OCI-LY7 (cell line): ENCODE measurements around the gene CST4. TPM values are rescaled to one million over a fixed set of nuclear protein-coding genes. Genes with fewer than 3 reads are reported as not detected.

Experiments used
- BruUV-seq: library from RNA; stranded (reverse); fragments of 400-500 nt; replicated peaks from 2 replicates; lab custom pipeline; 2021; lab: Mats Ljungman, UMichigan
- CTCF ChIA-PET: fragments of 300-600 bp; sonication (Branson Sonifier 250); formaldehyde crosslinking; loops from one replicate; lab custom pipeline; 2022; ENCODE audit warnings: antibody characterized with exemption; ENCODE audit not compliant: unreplicated experiment; lab: Charles Lee
- POLR2A ChIA-PET: fragments of 300-600 bp; sonication (Branson Sonifier 250); formaldehyde crosslinking; loops from one replicate; lab custom pipeline; 2022; ENCODE audit warnings: antibody characterized with exemption; lab: Charles Lee
- DNase-seq: peaks from one replicate; pipeline ENCODE4 v3.0.0-alpha.2; 2015; ENCODE audit warnings: low spot score
- H2AFZ ChIP-seq: fragments of 200-600 bp; sonication (generic), shearing (Covaris generic); 2 replicates; pipeline ENCODE4 v1.6.1; 2014; ENCODE audit warnings: mild to moderate bottlenecking, antibody characterized with exemption, low read length, moderate library complexity
- H3K27ac ChIP-seq: fragments of 200-600 bp; sonication (generic); 2 replicates; pipeline ENCODE4 v1.5.1; 2014; ENCODE audit warnings: mixed run types, low read depth, mild to moderate bottlenecking, moderate library complexity, low read length, inconsistent platforms; ENCODE audit not compliant: poor library complexity, severe bottlenecking
- H3K36me3 ChIP-seq: fragments of 200-600 bp; sonication (generic); 2 replicates; pipeline ENCODE4 v1.6.1; 2014; ENCODE audit warnings: mild to moderate bottlenecking, antibody characterized with exemption, low read length, moderate library complexity, mixed read lengths; ENCODE audit not compliant: insufficient read depth
- H3K4me1 ChIP-seq: fragments of 200-600 bp; sonication (generic); 2 replicates; pipeline ENCODE4 v1.5.1; 2014; ENCODE audit warnings: mild to moderate bottlenecking, low read length; ENCODE audit not compliant: insufficient read depth, poor library complexity, severe bottlenecking
- H3K4me2 ChIP-seq: fragments of 200-600 bp; sonication (generic); 2 replicates; pipeline ENCODE4 v1.6.1; 2014; ENCODE audit warnings: mild to moderate bottlenecking, low read length
- H3K4me3 ChIP-seq: fragments of 200-600 bp; sonication (generic); 2 replicates; pipeline ENCODE4 v1.5.1; 2014; ENCODE audit warnings: mild to moderate bottlenecking, low read depth, low read length; ENCODE audit not compliant: poor library complexity, severe bottlenecking
- H3K79me2 ChIP-seq: fragments of 200-600 bp; sonication (generic); 2 replicates; pipeline ENCODE4 v1.6.1; 2016; ENCODE audit warnings: low read depth, mild to moderate bottlenecking, low read length, moderate library complexity, mixed read lengths; ENCODE audit not compliant: insufficient read depth
- H3K9me2 ChIP-seq: fragments of 200-600 bp; sonication (generic); 2 replicates; pipeline ENCODE4 v1.6.1; 2016; ENCODE audit warnings: mild to moderate bottlenecking, low read length, mixed read lengths; ENCODE audit not compliant: insufficient read depth
- H3K9me3 ChIP-seq: fragments of 200-600 bp; sonication (generic); 2 replicates; pipeline ENCODE4 v1.6.1; 2014; ENCODE audit warnings: mild to moderate bottlenecking, mixed run types, low read length, mixed read lengths
- H4K20me1 ChIP-seq: fragments of 200-600 bp; sonication (generic); 2 replicates; pipeline ENCODE4 v1.6.1; 2014; ENCODE audit warnings: mild to moderate bottlenecking, antibody characterized with exemption, low read length, moderate library complexity, mixed read lengths; ENCODE audit not compliant: insufficient read depth
- CTCF ChIP-seq: fragments of 200-600 bp; sonication (generic); conservative IDR thresholded peaks from 2 replicates; pipeline ENCODE4 v1.5.1; 2014; ENCODE audit warnings: mild to moderate bottlenecking, antibody characterized with exemption, low read length, moderate library complexity, mixed read lengths
- EZH2phosphoT487 ChIP-seq: fragments of 200-600 bp; sonication (generic); IDR thresholded peaks from 2 replicates; pipeline ENCODE4 v1.6.1; 2018; ENCODE audit warnings: low read depth, borderline replicate concordance, mild to moderate bottlenecking, mixed run types, antibody characterized with exemption, low read length, moderate library complexity, mixed read lengths
- intact Hi-C: fragments of 100-400 bp; cut with micrococcal nuclease; formaldehyde crosslinking; loops from one replicate; pipeline ENCODE4 v1.10.0; 2022; ENCODE audit not compliant: unreplicated experiment
- total RNA-seq, 2 experiments: library from RNA; depleted of rRNA in 1 of 2; stranded (reverse); fragments of >200 nt in 1 of 2; shearing (Covaris generic) in 1 of 2; gene quantifications; 2 replicates each; pipeline ENCODE4 v1.2.3, GENCODE V29; 2014 to 2022

The CST4 gene
- total RNA-seq, 2 experiments from 2014 or later, result not detected

DNA sequence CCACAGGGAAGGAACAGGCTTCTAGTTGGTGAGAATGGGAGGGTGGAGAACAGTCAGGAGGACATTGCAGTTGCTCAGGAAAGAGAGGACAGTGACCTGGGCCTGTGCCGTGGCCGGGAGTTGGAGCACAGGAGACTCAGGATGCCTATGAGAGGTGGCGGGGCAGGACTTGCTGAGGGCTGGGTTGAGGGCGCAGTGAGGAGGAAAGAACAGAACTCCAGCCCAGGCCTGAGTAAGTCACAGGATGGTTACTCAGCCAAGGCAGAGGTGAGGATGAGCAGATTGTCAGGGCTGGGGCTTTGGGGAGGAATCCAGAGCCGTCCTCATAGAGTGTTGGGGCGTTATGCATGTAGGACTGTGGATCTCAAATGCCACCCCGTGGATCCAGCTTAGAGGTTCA lies 21.2 kb downstream of the CST4 start:
- Histone ChIP-seq H3K4me1 (no peaks in the 10 kb centered on the region), H3K36me3 (no peaks in the 10 kb centered on the region), H3K9me2 (no peaks in the 10 kb centered on the region), H3K27ac (no peak overlapping the region), H3K4me2 (no peak overlapping the region), H3K79me2 (no peaks in the 10 kb centered on the region), H3K4me3 (no peak overlapping the region), H4K20me1 (no peaks in the 10 kb centered on the region), H2AFZ (no peak overlapping the region), H3K9me3 (no peaks in the 10 kb centered on the region)
- DNase-seq, result no peak
- ChIA-PET POLR2A (no interaction called here), CTCF (interaction anchor here (0.6 kb wide), 1 partner anchor 1741 kb away, joined by 3 read pairs; no protein-coding TSS in a partner anchor)
- no TSS peak for BruUV-seq
- intact Hi-C loops, result no loop called here
- TF ChIP-seq CTCF (no peak), EZH2phosphoT487 (no peak)

- no peaks in the 10 kb centered on the region for H4K20me1 ChIP-seq
- BruUV-seq, result no TSS peak
- TF ChIP-seq CTCF (no peak), EZH2phosphoT487 (no peak)
- POLR2A ChIA-PET, result no interaction called here
- H3K79me2 ChIP-seq, result no peaks in the 10 kb centered on the region
- H3K36me3 ChIP-seq, result no peaks in the 10 kb centered on the region
- H3K9me3 ChIP-seq, result no peaks in the 10 kb centered on the region
- H3K9me2 ChIP-seq, result no peaks in the 10 kb centered on the region
- H2AFZ ChIP-seq, result no peak overlapping the region
- H3K4me2 ChIP-seq, result no peak overlapping the region
- no peaks in the 10 kb centered on the region for H3K4me1 ChIP-seq
- no peak for DNase-seq
- intact Hi-C loops, result no loop called here
- CTCF ChIA-PET, result no interaction called here
- H3K4me3 ChIP-seq, result no peak overlapping the region
- H3K27ac ChIP-seq, result no peak overlapping the region
Measured at GRCh38 chr20:23666698-23667097, 22.1 kb downstream of the CST4 start.

DNA sequence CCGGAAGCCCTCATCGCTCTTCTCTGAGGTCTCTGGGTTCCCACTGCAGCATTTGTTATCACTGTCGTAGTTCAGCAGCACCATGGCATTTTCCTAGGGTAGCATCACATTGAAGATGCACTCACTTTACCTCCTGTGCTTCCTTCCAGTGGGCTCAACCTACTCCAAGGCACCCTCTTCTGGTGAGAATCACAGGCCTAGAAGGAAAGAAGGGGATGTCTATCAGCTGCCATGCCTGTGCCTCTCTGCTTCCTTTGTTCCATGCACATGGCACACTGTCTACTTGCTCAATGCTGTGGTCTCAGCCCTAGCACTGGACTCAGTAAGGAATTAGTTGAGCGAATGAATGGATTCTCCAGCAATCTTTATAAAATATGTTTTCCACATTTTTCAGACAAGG lies 22.6 kb downstream of the CST4 start:
- ChIA-PET CTCF (no interaction called here), POLR2A (no interaction called here)
- Histone ChIP-seq H3K4me2 (no peak overlapping the region), H3K9me3 (no peaks in the 10 kb centered on the region), H3K79me2 (no peaks in the 10 kb centered on the region), H3K36me3 (no peaks in the 10 kb centered on the region), H4K20me1 (no peaks in the 10 kb centered on the region), H3K4me1 (no peaks in the 10 kb centered on the region), H3K4me3 (no peak overlapping the region), H2AFZ (no peak overlapping the region), H3K27ac (no peak overlapping the region), H3K9me2 (no peaks in the 10 kb centered on the region)
- BruUV-seq, result no TSS peak
- DNase-seq, result no peak
- intact Hi-C loops, result no loop called here
- TF ChIP-seq EZH2phosphoT487, result no peak
- no peak for TF ChIP-seq CTCF
